Glomerular visceral epithelial cell (primary cell): Measurements from ENCODE around the gene CADM2.

Source experiments
- DNase-seq: peaks from one replicate; pipeline ENCODE4 v3.0.0-alpha.2; 2016; ENCODE audit errors: extremely low spot score

The CADM2 gene

DNA sequence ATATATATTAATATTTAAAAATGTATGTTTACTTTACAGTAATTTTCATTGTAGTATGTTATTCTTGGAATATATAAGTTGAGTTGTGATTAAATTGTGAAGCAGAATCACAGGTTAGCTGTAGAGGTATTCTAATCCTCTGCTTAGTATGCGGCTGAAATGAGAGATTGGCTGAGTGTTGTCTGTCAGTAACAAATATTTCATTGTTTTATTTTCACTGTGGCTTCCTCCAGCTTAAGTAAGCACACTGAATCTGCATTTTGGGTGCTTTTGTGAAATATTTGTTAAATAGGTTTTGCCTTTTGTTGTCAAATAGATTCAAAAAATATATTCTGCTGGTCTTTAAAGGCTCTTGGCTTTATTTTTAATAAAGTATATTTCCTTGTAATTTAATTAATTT is 357.5 kb downstream of the CADM2 start:
- no peak for DNase-seq

DNA sequence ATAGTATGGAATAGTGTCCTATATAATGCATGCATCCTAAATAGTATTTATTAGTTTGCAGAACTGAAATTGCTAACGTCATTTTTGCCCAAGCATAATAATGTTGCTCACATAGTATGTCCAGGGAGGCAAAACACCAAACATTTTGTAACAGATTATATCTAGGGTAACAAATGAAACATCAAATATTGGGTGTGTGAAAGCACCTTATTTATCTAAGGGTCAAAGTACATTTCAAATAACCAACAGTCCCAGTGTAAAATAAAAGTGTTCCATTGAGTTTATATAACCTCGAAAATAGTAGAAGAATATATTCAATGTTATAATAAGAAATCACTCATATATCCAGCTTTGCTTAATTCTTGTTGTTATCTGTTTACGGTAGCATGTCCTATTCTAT is 363.1 kb downstream of the CADM2 start:
- DNase-seq: no peak

DNA sequence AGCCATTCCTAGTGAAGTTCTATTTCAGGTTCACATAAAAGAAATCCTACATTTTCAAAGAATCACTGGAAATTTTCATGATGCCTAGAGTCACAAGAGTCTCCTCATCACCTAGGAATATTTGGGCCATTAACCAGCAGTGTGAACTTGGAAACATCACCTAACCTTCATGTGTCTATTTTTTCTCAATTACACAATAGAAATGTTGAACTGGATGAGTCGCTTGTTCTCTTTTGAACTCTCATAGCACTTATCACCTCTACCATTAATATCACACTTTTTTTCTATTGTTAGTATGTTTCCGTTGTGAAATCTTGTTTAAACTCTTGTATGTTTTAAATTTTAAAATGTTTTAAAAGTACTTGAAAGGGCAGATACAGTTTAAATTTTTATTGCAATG is 371.3 kb downstream of the CADM2 start:
- no peak for DNase-seq

DNA sequence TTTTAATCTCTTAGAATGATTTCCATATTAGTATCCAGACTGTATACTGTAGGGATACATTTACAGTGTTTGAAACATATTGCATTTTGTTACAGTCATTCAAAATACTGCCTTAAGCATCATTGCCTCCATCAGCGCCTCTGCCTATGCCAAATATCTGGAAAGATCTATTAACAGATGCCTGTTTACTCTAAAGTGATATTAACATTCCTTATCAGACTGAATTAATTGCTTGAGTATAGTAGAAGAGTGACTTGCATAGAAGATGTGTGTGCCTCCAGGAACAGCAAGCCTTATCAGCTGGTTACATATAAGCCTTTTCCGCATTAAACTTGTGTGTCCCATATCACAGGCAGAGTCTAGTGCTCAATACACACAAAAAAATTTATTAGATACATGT is 379.1 kb downstream of the CADM2 start:
- DNase-seq: no peak

DNA sequence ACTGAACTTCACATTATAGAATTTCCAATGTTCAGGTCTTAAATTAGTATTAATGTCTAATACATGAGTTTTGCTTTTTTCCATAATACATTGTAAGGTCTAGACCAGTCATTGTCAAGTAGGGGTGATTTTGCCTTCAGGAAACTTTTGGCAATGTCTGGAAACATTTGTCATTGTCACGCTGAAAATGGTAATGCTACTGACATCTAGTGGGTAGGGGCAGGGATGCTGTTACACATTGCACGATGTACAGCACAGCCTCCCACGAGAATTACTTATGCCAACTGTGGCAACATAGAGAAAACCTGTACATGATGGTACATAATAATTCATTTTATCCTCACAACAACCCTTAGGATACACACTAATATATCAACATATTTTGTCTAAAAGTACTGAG is 384.1 kb downstream of the CADM2 start:
- peak; percentile 6 for DNase-seq

DNA sequence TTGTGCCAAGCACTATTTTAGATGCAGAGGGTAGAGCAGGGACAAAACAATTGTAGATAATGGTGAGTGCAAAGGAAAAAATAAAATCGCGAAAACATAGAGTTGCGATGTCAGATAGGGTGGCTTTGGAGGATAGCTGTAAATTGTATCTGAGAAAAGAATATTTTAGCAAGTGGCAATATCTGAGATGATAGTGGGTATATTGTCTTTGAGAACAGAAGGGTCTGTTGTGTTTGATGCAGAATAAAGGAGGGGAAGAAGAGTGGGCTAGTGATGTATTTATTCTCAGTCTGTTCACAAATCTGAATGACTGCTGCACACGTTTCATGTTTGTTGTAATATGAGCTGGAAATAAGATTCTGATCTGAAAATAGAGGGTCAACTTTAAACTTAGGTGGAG is 396.8 kb downstream of the CADM2 start:
- no peak for DNase-seq

DNA sequence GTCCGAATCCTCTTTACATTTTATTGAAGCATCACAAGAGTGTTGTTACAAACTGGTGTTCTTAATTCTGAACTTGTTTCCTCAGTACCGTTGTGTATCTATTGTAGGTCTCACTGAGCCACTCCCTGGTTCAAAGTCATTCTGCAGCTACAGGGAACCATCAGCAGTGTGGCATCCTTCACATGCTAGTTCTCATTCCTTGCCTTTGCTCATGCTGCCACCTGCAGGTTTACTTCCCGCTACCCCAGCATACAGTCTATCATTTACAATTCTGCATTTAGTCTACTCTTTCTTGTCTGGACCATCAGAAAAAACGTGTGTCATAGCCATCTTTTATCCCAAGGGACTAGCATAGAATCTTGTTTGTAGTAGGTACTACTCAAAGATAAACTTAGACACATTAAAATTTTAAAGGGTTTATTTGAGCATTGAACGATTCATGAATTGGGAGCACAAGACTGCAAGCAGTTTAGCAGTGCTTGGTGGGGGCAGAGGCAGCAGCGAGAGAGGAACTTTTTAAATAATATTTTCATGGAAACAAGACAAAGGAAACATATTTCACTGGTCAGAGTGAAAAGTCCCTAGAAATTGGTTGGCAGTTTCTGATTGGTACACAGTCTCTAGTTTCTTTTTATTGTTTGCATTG is 402.1 kb downstream of the CADM2 start:
- peak; percentile 62 for DNase-seq

DNA sequence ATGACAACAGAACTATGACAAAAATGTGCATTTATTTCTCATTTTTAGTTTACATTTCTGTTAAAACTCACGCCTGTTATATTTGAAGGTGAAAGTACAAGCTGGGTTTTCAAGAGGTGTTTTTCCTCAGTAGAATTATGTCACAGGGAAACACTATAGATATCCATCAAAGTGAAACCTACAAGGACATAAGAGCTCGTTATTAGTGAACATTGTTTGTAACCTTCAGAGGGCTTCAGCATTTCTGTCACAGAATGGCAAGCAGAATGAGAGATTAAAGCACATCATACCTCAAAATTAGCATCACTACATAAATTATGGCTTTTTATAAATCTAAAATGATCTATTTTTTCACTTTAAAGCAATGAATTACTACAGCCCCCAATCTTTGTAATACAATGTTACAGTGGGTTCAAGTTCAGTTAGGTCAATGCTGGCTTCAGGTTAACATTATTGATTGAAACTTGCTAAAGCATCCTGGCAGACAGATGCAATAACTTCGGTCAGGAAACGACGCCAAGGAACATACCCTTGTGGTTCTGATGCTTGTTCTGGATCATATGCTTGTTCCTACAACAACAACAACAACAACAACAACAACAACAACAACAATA is 405.6 kb downstream of the CADM2 start:
- DNase-seq: no peak

DNA sequence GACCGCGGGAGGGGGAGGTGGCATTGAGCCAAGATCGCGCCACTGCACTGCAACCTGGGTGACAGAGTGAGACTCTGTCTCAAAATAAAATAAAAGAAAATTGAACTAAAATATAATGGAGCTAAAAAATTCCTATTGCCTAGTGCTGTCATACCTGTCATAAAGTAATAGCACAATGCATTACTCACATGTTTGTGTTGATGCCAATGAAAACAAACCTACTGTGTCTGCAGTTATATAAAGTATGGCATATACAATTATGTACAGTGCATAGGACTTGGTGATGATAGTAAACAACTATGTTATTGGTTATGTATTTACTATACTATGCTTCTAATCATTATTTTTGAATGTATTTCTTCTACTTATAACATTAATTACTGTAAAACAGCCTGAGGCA is 411.6 kb downstream of the CADM2 start:
- DNase-seq: no peak

DNA sequence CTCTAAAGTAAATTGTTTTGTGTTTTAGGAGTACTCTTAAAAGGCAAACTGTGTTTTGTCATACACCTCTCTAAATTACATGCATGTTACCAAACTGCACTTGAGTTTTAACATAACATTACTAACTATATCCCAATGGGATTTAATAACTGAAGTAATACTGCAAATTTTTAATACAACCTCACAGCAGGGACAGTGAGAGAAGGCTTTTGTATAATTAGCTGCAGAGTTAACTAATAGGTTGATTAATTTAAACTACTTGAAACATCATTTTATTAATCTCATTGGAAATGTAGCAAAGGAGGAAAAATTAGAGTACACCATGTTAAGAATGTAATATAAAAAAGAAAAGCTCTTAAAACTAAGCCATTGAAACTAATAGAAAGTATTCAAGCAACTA is 417.3 kb downstream of the CADM2 start:
- DNase-seq: no peak

DNA sequence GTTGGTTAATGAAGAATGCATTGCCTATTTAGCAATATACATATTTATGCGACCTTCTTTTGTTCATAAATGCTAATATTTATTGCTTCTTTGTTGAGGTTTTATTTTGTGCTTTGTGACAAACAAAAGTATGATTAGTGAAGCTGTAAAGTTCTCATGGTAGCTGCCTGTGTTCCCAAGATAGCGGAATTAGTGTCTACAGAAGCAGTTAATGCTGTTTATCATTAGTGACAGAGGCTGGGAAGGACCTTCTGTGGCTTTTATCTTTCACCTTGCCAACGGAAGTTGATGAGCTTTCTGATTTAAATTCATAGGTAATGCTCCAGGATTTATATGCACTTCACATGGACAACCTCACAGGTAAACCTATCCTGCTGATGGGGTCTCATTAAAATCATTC is 418.3 kb downstream of the CADM2 start:
- DNase-seq: no peak

DNA sequence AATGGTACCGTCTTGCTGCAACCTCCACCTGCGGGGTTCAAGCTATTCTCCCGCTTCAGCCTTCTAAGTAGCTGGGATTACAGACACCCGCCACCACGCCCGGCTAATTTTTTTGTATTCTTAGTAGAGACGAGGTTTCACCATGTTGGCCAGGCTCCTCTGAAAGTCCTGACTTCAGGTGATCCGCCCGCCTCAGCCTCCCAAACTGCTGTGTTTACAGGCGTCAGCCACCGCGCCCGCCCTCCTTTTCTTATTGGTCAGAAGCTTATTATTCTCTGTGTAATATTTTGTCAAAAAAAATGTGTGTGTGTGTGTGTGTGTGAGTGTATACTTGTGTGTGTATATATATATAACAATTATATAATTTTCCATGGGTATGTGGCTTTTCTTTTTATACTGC is 425.6 kb downstream of the CADM2 start:
- DNase-seq: no peak

DNA sequence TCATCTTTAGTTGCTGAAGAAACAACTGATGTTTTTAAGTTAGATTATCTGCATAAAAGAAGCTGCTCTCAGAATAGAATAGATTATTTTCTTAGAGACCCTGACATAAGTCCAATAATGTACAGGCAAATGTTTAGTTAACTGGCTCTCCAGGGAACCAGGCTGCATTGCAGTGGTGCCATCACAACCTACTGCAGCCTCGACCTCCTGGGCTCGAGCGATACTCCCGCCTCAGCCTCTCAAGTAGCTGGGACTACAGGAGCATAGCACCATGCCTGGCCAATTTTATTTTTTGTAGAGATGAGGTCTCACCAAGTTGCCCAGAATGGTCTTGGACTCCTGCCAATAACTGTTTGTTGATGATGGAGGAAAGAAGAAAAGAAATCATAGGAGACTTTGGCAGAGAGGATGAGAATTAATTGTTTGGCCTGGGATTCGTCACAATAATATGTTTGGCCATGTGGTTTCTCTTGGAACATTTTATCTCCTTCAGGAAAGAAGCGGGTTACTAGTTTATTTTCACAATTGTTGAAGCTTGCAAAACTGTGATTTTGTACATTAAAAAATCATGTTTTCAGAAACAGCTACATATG is 429.2 kb downstream of the CADM2 start:
- no peak for DNase-seq

DNA sequence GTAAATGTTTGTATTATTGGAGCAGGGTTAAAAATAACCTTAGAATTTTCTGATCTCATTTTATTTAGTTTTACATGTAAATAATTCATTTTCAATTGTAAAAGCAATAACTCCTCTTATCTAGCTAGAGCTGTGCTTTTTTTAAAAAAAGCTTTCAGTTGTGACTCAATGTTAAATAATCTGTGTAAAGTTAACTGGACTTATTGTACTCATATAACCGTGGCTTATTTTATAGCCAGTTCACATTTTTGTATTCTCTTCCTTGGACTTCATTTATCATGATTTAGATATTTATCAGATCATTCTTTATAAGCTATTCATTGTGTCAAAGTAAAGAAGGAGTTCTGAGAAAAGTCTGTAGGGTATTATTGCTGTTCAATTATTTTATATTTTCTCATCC is 435.6 kb downstream of the CADM2 start:
- no peak for DNase-seq

DNA sequence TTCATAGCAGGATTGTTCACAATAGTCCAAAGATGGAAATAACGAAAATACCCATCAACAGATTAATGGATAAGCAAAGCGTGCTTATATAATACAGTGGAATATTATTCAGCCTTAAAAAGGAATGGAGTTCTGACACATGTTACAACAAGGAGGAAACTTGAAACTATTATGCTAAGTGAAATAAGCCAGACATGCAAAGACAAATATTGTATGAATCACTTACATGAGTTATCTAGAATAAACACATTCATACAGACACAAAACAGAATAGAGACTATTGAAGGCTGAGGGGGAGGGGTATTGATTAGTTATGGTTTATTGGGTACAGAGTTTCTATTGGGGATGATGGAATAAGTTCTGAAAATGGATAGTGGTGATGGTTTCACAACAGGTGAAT is 438.6 kb downstream of the CADM2 start:
- no peak for DNase-seq

DNA sequence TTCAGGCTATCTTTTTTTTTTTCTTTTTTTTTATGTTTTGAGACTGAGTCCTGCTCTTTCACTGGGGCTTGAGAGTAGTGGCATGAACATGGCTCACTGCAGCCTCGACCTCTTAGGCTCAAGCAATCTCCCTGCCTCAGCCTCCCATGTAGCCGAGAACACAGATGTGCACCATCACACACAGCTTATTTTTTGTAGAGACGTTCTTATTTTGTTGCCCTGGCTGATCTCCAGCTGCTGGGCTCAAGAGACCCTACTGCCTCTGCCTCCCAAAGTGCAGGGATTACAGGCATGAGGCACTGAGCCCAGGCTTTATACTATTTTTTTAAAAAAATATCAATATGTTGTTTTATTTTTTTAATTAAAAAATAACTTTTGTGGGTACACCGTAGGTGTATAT is 467.3 kb downstream of the CADM2 start:
- DNase-seq: no peak

DNA sequence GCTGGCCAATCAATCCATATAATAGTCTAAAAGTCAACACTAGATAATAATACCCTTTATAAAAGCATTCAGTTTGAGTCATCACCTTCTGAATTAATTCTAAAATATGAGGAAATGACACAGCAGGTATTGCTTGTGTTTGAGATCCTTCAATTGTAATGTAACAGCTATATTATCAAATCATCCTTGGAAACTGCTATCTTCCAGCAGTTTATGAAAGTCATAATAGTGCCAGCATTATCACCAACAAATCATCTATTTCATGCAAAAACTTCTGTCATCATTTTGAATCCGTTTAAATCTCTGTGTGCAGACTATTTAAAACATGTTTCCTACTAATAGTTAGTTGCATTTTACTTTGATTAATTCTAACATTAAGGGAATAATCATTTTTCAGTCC is 468.7 kb downstream of the CADM2 start:
- DNase-seq: no peak

DNA sequence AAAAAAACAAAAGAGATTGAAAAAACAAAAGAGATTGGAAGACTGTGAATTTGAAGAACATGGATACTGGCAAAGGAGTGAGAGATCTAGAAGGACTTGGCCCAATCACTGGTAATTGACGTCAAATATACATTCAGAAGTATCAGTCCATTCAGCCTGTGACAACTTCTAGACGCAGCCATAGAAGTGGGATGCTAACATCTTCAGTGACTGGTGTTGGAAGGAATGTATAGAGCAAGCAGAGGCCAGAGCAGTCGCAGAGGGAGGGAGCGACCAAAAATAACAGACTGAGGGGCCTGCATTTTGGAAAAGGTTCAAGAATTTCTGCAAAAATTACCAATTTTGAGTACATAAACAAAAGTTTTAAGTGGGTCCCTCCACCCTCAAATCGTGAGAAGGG is 473.3 kb downstream of the CADM2 start:
- DNase-seq: no peak

DNA sequence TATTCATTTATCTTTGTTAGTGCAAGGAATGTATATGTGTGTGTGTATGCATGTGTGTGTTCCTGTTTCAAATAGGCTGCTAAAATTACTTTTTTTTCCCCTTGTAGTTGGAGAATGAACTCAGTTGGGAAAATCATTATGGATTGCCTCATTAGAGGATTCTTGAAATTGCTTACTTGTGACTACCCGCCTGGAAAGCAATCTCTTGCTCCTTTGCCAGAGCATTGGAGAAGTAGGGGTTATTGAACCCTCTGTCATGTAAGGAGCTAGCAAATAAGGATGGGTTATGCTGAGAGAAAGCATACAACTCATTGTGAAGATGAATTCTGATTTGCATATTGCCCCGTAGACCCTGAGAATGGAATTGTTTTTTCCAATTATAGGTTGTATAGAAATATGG is 474.5 kb downstream of the CADM2 start:
- DNase-seq: no peak

DNA sequence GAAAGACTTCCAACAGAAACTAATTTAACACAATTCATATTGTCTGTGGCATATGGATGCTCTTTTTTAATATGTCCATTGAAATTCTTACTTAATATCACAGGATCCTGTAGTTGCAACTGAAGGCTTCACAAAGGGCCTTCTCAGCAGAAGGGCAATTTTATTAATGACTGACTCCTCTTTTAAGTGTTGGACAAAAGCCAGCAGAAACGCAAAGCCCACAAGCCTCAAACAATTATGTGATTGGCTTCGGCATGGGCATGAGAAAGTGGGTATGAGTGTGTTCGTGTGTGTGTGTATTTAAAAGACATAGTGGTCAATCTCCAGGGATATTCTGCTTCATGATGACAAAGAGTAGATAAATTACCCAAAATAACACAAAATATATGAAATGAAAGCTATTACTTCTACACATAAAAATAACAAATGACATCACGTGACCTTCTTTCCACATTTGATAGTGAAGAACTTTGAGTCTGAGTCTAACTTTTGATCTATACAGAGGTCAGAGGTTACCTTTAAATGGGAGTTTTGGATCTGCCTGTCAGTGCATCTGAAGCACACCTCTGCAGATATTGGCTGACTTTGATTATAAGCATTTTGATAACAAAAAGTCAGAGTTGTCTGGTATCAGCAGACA is 496.9 kb downstream of the CADM2 start:
- DNase-seq: no peak

DNA sequence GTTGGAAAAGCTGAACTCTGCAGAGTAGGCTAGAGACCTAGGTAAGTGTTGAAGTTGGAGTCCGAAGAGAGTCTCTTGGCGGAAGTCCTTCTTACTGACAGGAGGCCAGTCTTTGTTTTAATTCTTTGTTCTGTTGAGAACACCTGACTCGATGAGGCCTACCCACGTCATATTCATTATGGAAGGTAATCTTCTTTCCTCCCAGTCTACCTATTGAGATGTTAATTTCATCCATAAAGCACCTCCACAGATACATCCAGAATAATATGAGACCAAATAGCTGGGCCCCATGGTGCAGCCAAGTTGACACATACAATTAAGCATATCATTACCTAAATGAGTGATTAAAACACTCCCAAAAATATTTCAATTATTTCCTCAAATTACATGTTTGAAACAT is 515.5 kb downstream of the CADM2 start:
- DNase-seq: no peak

DNA sequence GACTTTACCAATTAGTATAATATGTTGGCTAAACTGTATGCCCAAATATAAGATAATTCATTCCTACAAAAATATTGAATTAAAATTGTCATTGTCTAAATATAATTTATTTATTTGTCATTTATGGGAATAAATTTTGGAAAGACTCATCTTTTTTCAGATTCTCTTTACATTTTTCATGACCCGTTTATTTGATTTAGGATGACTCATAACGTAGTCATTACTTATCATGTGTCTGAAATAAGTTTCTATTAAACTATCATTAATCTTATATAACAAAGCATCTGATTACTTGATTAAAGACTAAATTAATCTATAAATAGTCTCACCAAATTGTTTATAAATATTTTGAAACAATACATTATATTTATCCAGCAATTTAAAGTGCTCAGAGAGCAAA is 516.6 kb downstream of the CADM2 start:
- no peak for DNase-seq

DNA sequence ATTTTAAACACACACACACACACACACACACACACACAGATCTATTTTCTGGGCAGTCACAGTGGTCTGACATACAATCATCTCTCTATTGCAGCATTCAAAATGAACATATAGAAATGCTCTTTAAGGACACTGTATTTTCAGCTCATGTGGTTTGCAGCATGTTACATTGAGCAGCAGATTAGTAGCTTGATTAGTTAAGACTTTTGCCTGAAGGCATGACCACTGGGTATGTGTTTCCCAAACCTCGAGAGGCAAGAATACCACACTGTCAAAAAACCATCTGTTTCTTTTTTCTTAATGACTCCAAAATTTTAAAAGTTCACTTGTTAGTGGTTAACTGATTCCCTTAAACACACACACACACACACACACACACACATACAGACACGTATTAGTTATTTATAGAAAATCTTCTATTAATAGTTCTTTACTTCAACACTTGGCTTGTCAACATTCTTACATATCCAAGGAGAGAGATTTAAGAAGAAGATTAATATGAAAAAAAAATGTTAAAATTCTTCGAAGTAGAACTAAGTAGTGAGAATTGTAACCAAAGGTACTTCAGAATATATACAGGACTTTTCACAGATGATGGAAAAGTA is 518.2 kb downstream of the CADM2 start:
- DNase-seq: no peak
